A549 treated with Mapracorat at 1 μM for 4 hours (cell line): ENCODE measurements around the gene ZNF599. TPM values are rescaled to one million over a fixed set of nuclear protein-coding genes. Genes with fewer than 3 reads are reported as not detected.

Experiments
- total RNA-seq: library from RNA; stranded (reverse); fragments of 200-300 nt; extraction: Qiagen RNA extraction; gene quantifications from 5 replicates; pipeline ENCODE4 v1.2.3, GENCODE V29; 2022

Gene ZNF599
- total RNA-seq: 1.9 to 3.3 TPM (median 2.9 TPM) in 5 replicates

GRCh38 chr19:34772697-34773554 is at the start of gene ZNF599:
Gene ZNF599 (minus strand): TSS chr19:34773215. CDS start chr19:34772841, 374 bp downstream.

DNA sequence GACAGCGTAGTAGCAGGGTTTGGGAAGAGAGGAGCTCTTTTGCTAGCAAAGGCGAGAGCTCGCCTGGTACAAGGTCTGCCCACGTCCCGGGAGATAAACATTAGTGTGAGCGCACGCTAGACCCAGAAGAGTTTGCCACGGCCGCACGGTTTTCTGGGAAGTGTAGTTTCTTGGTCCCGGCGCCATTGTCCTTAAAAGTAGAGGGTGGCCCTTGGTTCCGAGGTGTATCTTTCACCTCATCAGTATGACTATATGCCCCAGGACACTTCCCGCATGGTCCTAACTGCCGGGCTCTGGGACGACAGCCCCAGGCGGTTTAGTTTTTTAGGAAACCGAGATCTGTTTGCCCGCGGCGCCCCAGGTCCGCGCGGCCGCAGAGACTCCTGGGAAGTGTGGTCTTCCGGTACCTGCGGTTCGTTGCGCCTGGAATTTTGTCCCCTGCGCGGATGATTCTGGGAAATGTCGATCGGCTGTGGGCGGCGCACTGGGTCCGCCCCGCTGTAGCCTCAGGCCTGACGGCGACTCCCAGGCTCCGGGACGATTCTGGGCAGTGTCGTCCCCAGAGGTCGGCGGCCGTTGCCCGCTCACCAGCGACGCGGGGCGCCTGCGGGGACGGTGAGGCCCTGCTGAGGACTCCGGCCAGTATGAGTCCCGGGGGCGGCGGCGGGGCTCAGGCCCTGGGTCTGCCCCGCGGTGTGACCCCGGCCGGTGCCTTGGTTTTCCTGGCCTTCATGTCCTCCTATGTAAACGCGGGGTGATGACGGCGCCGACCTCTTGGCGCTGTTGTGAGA is 39.1 kb downstream of the ZNF599 start, which contains the start of gene ZNF181:
Gene ZNF181 (plus strand): TSS at position 498 of the 791 bp plus-strand sequence. CDS start 795 bp downstream, outside the sequence.

Other genes with a start within 250 kb of the ZNF599 start
- 0.21 TPM in 1 of 5 replicates, not detected in the others for gene SCGB2B2, start 96.1 kb downstream of the ZNF599 start, total RNA-seq
- 15.0 to 16.9 TPM (median 16.5 TPM) in 5 replicates for gene ZNF302, start 95.5 kb downstream of the ZNF599 start, total RNA-seq
- gene ZNF181, start 39.0 kb downstream of the ZNF599 start, total RNA-seq: 8.3 to 12.6 TPM (median 10.8 TPM) in 5 replicates
- 4.1 to 6.4 TPM (median 5.0 TPM) in 5 replicates for gene ZNF30, start 153.7 kb upstream of the ZNF599 start, total RNA-seq
- 1.4 to 2.0 TPM (median 1.8 TPM) in 5 replicates for gene ZNF792, start 191.0 kb upstream of the ZNF599 start, total RNA-seq
- 139 to 157 TPM (median 147 TPM) in 5 replicates for gene GRAMD1A, start 227.1 kb upstream of the ZNF599 start, total RNA-seq